Muscle of leg (tissue), 11 donors: ENCODE data around the gene DOCK8. TPM values are rescaled to one million over a fixed set of nuclear protein-coding genes. Genes with fewer than 3 reads are reported as not detected.

Experiments used
- DNase-seq: peaks from one replicate; pipeline ENCODE4 v3.0.0; 2013
- H3K27ac ChIP-seq: one replicate; pipeline ENCODE4 v1.5.1; 2013; ENCODE audit warnings: mild to moderate bottlenecking, low read length, control low read depth
- H3K27me3 ChIP-seq: one replicate; pipeline ENCODE4 v1.6.1; 2013; ENCODE audit warnings: low read length; ENCODE audit not compliant: control insufficient read depth, insufficient read depth
- H3K36me3 ChIP-seq: one replicate; pipeline ENCODE4 v1.6.1; 2013; ENCODE audit warnings: low read length; ENCODE audit not compliant: control insufficient read depth, insufficient read depth
- H3K4me1 ChIP-seq: one replicate; pipeline ENCODE4 v1.6.1; 2013; ENCODE audit warnings: low read length; ENCODE audit not compliant: control insufficient read depth, insufficient read depth
- H3K4me3 ChIP-seq: one replicate; pipeline ENCODE4 v1.5.1; 2013; ENCODE audit warnings: low read length, control low read depth
- H3K9me3 ChIP-seq: replicated peaks from 2 replicates; pipeline ENCODE4 v1.6.1; 2013; ENCODE audit warnings: low read depth, low read length; ENCODE audit not compliant: control insufficient read depth
- WGBS: methylation state at CpG from one replicate; pipeline ENCODE4 v1.1.5; 2013; ENCODE audit warnings: missing lambda C conversion rate; ENCODE audit not compliant: insufficient coverage; 5-methylcytosine and 5-hydroxymethylcytosine counted together
- polyA plus RNA-seq, 8 donors: library from polyadenylated mRNA; unstranded; fragments of 120-200 nt; gene quantifications; one replicate each; pipeline versions ENCODE4 v1.2.1 to v1.2.3, GENCODE V29; 2013; ENCODE audit warnings: inconsistent platforms in 1 of 8, low replicate concordance in 1 of 8; ENCODE audit not compliant: insufficient read length in 8 of 8, insufficient read depth in 1 of 8
- total RNA-seq: library from RNA; stranded (reverse); fragments of 120-200 nt; gene quantifications from one replicate; pipeline ENCODE4 v1.2.4, GENCODE V29; 2013

DOCK8 gene
- total and polyA plus RNA-seq, 9 donors: 3.2 to 8.4 (median 5.7) TPM

- Histone ChIP-seq H3K4me3 (no peak overlapping the region), H3K27me3 (no peaks in the 10 kb centered on the region), H3K9me3 (no peaks in the 10 kb centered on the region), H3K36me3 (peaks cover 2% of the 10 kb centered on the region), H3K4me1 (no peaks in the 10 kb centered on the region), H3K27ac (no peak overlapping the region)
- WGBS: no CpG with 5 or more reads among the region's 1 CpG
- DNase-seq: peak; percentile 68
Observed at GRCh38 chr9:431701-432100, 217.0 kb downstream of the DOCK8 start.

- Histone ChIP-seq H3K36me3 (peaks cover 2% of the 10 kb centered on the region), H3K27ac (no peak overlapping the region)
- no CpG with 5 or more reads among the region's 3 CpGs for WGBS
Observed at GRCh38 chr9:436482-436881, 221.8 kb downstream of the DOCK8 start.

GRCh38 chr9:437066-437465, 222.4 kb downstream of the DOCK8 start:
- no peak overlapping the region for H3K4me3 ChIP-seq
- peak overlapping the region; percentile 18 for H3K27ac ChIP-seq
- peaks cover 18% of the 10 kb centered on the region for H3K4me1 ChIP-seq
- H3K27me3 ChIP-seq: no peaks in the 10 kb centered on the region
- peaks cover 2% of the 10 kb centered on the region for H3K36me3 ChIP-seq
- peaks cover 2% of the 10 kb centered on the region for H3K9me3 ChIP-seq
- WGBS: 67% methylated on average over 1 of the region's 1 CpG
- no peak for DNase-seq

More at GRCh38 chr9:436482-436881, 221.8 kb downstream of the DOCK8 start:
- Histone ChIP-seq H3K27me3 (no peaks in the 10 kb centered on the region), H3K4me1 (peaks cover 18% of the 10 kb centered on the region), H3K4me3 (no peak overlapping the region), H3K9me3 (peaks cover 2% of the 10 kb centered on the region)
- DNase-seq: no peak

GRCh38 chr9:437574-438001, 222.9 kb downstream of the DOCK8 start:
- peak overlapping the region; percentile 18 for H3K27ac ChIP-seq
- peaks cover 2% of the 10 kb centered on the region for H3K9me3 ChIP-seq
- WGBS: 0% methylated on average over 1 of the region's 1 CpG
- peak; percentile 91 for DNase-seq
- H3K36me3 ChIP-seq: peaks cover 2% of the 10 kb centered on the region
- peaks cover 18% of the 10 kb centered on the region for H3K4me1 ChIP-seq
- H3K4me3 ChIP-seq: no peak overlapping the region
- H3K27me3 ChIP-seq: no peaks in the 10 kb centered on the region

- H3K27me3 ChIP-seq: no peaks in the 10 kb centered on the region
- H3K36me3 ChIP-seq: peaks cover 2% of the 10 kb centered on the region
- peaks cover 18% of the 10 kb centered on the region for H3K4me1 ChIP-seq
- H3K9me3 ChIP-seq: peaks cover 2% of the 10 kb centered on the region
- no peak for DNase-seq
- no peak overlapping the region for H3K4me3 ChIP-seq
- peak overlapping the region; percentile 57 for H3K27ac ChIP-seq
- WGBS: 25% methylated on average over 1 of the region's 2 CpGs
Observed at GRCh38 chr9:438066-438465, 223.4 kb downstream of the DOCK8 start.

GRCh38 chr9:438961-439768, 224.5 kb downstream of the DOCK8 start:
- peak; percentile 23 for DNase-seq
- peaks cover 2% of the 10 kb centered on the region for H3K9me3 ChIP-seq
- H3K27me3 ChIP-seq: no peaks in the 10 kb centered on the region
- no peak overlapping the region for H3K4me3 ChIP-seq
- H3K27ac ChIP-seq: peak overlapping the region; percentile 57
- 85% methylated on average over 10 of the region's 20 CpGs for WGBS
- peaks cover 18% of the 10 kb centered on the region for H3K4me1 ChIP-seq
- H3K36me3 ChIP-seq: peaks cover 3% of the 10 kb centered on the region

GRCh38 chr9:441126-441525, 226.5 kb downstream of the DOCK8 start:
- 59% methylated on average over 7 of the region's 7 CpGs for WGBS
- peaks cover 21% of the 10 kb centered on the region for H3K4me1 ChIP-seq

GRCh38 chr9:444528-444927, 229.9 kb downstream of the DOCK8 start:
- H3K27ac ChIP-seq: no peak overlapping the region

More at GRCh38 chr9:441126-441525, 226.5 kb downstream of the DOCK8 start:
- peaks cover 7% of the 10 kb centered on the region for H3K36me3 ChIP-seq
- no peaks in the 10 kb centered on the region for H3K27me3 ChIP-seq
- no peak overlapping the region for H3K27ac ChIP-seq
- DNase-seq: no peak
- no peak overlapping the region for H3K4me3 ChIP-seq
- peaks cover 2% of the 10 kb centered on the region for H3K9me3 ChIP-seq

GRCh38 chr9:445033-445432, 230.4 kb downstream of the DOCK8 start:
- WGBS: no CpG with 5 or more reads among the region's 3 CpGs
- Histone ChIP-seq H3K4me3 (no peak overlapping the region), H3K9me3 (no peaks in the 10 kb centered on the region), H3K27ac (no peak overlapping the region), H3K36me3 (peaks cover 7% of the 10 kb centered on the region), H3K4me1 (peaks cover 3% of the 10 kb centered on the region), H3K27me3 (no peaks in the 10 kb centered on the region)
- DNase-seq: peak; percentile 64

More at GRCh38 chr9:444528-444927, 229.9 kb downstream of the DOCK8 start:
- Histone ChIP-seq H3K4me3 (no peak overlapping the region), H3K4me1 (peaks cover 3% of the 10 kb centered on the region), H3K9me3 (no peaks in the 10 kb centered on the region), H3K36me3 (peaks cover 7% of the 10 kb centered on the region), H3K27me3 (no peaks in the 10 kb centered on the region)
- no CpG with 5 or more reads among the region's 1 CpG for WGBS
- DNase-seq: no peak

- Histone ChIP-seq H3K4me3 (no peak overlapping the region), H3K36me3 (peaks cover 7% of the 10 kb centered on the region), H3K27me3 (no peaks in the 10 kb centered on the region), H3K4me1 (peaks cover 3% of the 10 kb centered on the region), H3K27ac (no peak overlapping the region), H3K9me3 (no peaks in the 10 kb centered on the region)
- WGBS: 97% methylated on average over 7 of the region's 15 CpGs
- DNase-seq: no peak
Observed at GRCh38 chr9:446074-446699, 231.5 kb downstream of the DOCK8 start.
